ENCODE measurements around the gene PLK3. TPM values are rescaled to one million over a fixed set of nuclear protein-coding genes. Genes with fewer than 3 reads are reported as not detected.

PLK3 gene
- polyA plus RNA-seq, 1 donor (not counting 4 experiments of a cell fraction or from before 2014, with no cell fraction given): 34.0 TPM

DNA sequence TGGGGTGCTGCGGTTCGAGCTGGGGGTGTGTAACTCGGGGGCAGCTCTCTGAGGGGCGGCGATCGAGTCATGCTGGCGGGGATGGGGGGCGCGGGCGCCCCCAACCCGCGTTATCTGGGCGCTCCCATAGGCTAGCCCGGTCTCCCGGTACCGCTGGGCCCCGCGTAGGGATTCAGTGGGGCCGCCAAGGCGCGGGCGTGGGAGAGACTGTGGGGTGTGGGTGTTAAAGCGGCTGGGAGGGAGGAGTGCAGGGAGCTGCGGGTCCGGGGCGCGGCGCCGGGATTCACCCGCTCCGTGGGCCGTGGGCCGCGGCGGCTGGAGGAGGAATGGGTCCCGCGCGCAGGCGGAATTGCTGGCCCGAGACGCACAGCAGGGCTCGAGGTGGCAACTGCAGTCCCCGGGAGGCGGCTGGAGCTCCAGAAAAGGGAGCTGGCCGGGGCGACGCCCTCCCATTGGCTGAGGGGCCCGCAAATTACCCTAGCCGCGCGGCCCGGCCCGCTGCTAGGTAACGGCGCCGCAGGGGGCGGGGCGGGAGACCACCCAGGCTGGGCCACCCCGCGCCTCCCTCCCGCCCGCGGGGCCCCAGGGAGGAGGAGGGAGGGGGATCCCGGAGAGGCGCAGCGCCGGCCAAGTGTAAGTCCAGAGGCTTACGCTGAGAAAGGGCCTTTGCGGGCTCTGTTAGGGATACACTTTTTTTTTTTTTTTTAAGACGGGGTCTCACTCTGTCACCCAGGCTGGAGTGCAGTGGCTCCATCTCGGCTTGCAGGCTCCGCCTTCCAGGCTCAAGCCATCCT, 42.9 kb downstream of the PLK3 start, which contains the start of gene PTCH2:
Gene PTCH2, minus strand, starts transcription at position 392 of the 794 bp plus-strand sequence. Its CDS starts 321 bp downstream, at position 71.
- H3K4me1 ChIP-seq (ENCODE audit: control insufficient read depth, extremely low read depth, insufficient read depth, low read length): peaks cover 3% of the 10 kb centered on the region
- H3K9me1 ChIP-seq (ENCODE audit: control insufficient read depth, extremely low read depth, insufficient read depth, low read length): no peaks in the 10 kb centered on the region
- H3K4me3 ChIP-seq (ENCODE audit: control insufficient read depth in 2 of 3, extremely low read depth in 1 of 3, insufficient read depth in 2 of 3, low read depth in 1 of 3, low read length in 3 of 3): peak within 1 kb of the TSS; percentile 35 to 49 (median 46)
- H2AFZ ChIP-seq (ENCODE audit: control insufficient read depth, low read length): peak within 1 kb of the TSS; percentile 62
- H3K9me3 ChIP-seq (ENCODE audit: control insufficient read depth, low read depth, low read length): no peaks in the 10 kb centered on the region
- no peaks in the 10 kb centered on the region for H3K36me3 ChIP-seq (ENCODE audit: control insufficient read depth in 2 of 2, extremely low read depth in 1 of 2, insufficient read depth in 2 of 2, low read length in 2 of 2)
- TF ChIP-seq, protein P1, sequence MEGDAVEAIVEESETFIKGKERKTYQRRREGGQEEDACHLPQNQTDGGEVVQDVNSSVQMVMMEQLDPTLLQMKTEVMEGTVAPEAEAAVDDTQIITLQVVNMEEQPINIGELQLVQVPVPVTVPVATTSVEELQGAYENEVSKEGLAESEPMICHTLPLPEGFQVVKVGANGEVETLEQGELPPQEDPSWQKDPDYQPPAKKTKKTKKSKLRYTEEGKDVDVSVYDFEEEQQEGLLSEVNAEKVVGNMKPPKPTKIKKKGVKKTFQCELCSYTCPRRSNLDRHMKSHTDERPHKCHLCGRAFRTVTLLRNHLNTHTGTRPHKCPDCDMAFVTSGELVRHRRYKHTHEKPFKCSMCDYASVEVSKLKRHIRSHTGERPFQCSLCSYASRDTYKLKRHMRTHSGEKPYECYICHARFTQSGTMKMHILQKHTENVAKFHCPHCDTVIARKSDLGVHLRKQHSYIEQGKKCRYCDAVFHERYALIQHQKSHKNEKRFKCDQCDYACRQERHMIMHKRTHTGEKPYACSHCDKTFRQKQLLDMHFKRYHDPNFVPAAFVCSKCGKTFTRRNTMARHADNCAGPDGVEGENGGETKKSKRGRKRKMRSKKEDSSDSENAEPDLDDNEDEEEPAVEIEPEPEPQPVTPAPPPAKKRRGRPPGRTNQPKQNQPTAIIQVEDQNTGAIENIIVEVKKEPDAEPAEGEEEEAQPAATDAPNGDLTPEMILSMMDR (optimal IDR thresholded peaks at IDR 0.05 in 1 of 3, IDR thresholded peaks at IDR 0.05 in 1 of 3, conservative IDR thresholded peaks at IDR 0.05 in 1 of 3; ENCODE audit: extremely low read depth in 1 of 3, insufficient read depth in 2 of 3, low read length in 3 of 3): no peak
- TF ChIP-seq EZH2 (IDR thresholded peaks at IDR 0.05; ENCODE audit: low read length): peak; percentile 38
- dilution Hi-C loops (cut with MboI; ENCODE audit: extremely low pct_ligation_motif_present, low sequenced_read_pairs): no loop called here
- DNase-seq (ENCODE audit: low read depth, low spot score) (no peak), FAIRE-seq (no peak)
- no peak within 1 kb of the TSS for H3K27ac ChIP-seq (ENCODE audit: control insufficient read depth, insufficient read depth, low read length)
- peak within 1 kb of the TSS; percentile 77 for H3K4me2 ChIP-seq (ENCODE audit: control insufficient read depth, extremely low read depth, insufficient read depth, low read depth, low read length)
- H3K79me2 ChIP-seq (ENCODE audit: control insufficient read depth, insufficient read depth, low read length): no peaks in the 10 kb centered on the region
- H3K9ac ChIP-seq (ENCODE audit: control insufficient read depth, extremely low read depth, insufficient read depth, low read length): peak within 1 kb of the TSS; percentile 54
- H4K20me1 ChIP-seq (ENCODE audit: control insufficient read depth, extremely low read depth, insufficient read depth, low read length): no peaks in the 10 kb centered on the region
- no peaks in the 10 kb centered on the region for H3K27me3 ChIP-seq (ENCODE audit: control insufficient read depth, extremely low read depth, insufficient read depth, low read length)

DNA sequence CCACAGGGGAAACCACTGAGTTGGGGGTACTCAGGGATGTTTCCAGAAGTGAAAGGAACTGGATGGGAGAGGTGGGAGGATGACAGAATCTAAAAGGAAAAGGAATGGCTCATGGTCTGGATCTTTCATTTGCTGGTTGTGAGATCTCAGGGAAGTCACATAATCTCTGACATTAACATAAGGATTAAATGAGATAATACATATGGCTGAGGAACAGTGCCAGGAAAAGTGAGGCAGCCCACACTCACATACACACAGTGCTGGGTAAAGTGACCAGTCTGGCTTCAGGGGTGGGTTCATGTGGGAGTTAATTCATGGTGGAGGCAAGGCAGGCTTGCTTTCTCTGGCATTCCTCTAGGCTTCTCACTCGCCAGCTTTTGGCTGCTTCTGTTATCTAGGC, 46.8 kb downstream of the PLK3 start:
- no peaks in the 10 kb centered on the region for H3K79me2 ChIP-seq (ENCODE audit: control insufficient read depth, insufficient read depth, low read length)
- no peak overlapping the region for H2AFZ ChIP-seq (ENCODE audit: control insufficient read depth, low read length)
- no peak overlapping the region for H3K4me3 ChIP-seq (ENCODE audit: control insufficient read depth in 2 of 3, extremely low read depth in 1 of 3, insufficient read depth in 2 of 3, low read depth in 1 of 3, low read length in 3 of 3)
- TF ChIP-seq, protein P1 (optimal IDR thresholded peaks at IDR 0.05 in 1 of 3, IDR thresholded peaks at IDR 0.05 in 1 of 3, conservative IDR thresholded peaks at IDR 0.05 in 1 of 3; ENCODE audit: extremely low read depth in 1 of 3, insufficient read depth in 2 of 3, low read length in 3 of 3): no peak
- no peak for TF ChIP-seq EZH2 (IDR thresholded peaks at IDR 0.05; ENCODE audit: low read length)
- H3K36me3 ChIP-seq (ENCODE audit: control insufficient read depth in 2 of 2, extremely low read depth in 1 of 2, insufficient read depth in 2 of 2, low read length in 2 of 2): no peaks in the 10 kb centered on the region
- H3K9ac ChIP-seq (ENCODE audit: control insufficient read depth, extremely low read depth, insufficient read depth, low read length): no peak overlapping the region
- no peak overlapping the region for H3K27ac ChIP-seq (ENCODE audit: control insufficient read depth, insufficient read depth, low read length)
- no peaks in the 10 kb centered on the region for H3K9me3 ChIP-seq (ENCODE audit: control insufficient read depth, low read depth, low read length)
- no peaks in the 10 kb centered on the region for H3K9me1 ChIP-seq (ENCODE audit: control insufficient read depth, extremely low read depth, insufficient read depth, low read length)
- no peaks in the 10 kb centered on the region for H3K27me3 ChIP-seq (ENCODE audit: control insufficient read depth, extremely low read depth, insufficient read depth, low read length)
- H3K4me2 ChIP-seq (ENCODE audit: control insufficient read depth, extremely low read depth, insufficient read depth, low read depth, low read length): no peak overlapping the region
- no peaks in the 10 kb centered on the region for H4K20me1 ChIP-seq (ENCODE audit: control insufficient read depth, extremely low read depth, insufficient read depth, low read length)
- DNase-seq (ENCODE audit: low read depth, low spot score): no peak
- H3K4me1 ChIP-seq (ENCODE audit: control insufficient read depth, extremely low read depth, insufficient read depth, low read length): peaks cover 10% of the 10 kb centered on the region
- dilution Hi-C loops (cut with MboI; ENCODE audit: extremely low pct_ligation_motif_present, low sequenced_read_pairs): no loop called here
- no peak for FAIRE-seq
